Chondrocyte (in vitro differentiated cells): ENCODE results near the gene NPAS3. TPM values are rescaled to one million over a fixed set of nuclear protein-coding genes. Genes with fewer than 3 reads are reported as not detected.

Experiments
- DNase-seq: peaks from one replicate; pipeline ENCODE4 v3.0.0; 2021; ENCODE audit warnings: mixed read lengths, low spot score
- H3K27ac Mint-ChIP-seq: one replicate; pipeline ENCODE4 v1.8.0; 2021; ENCODE audit warnings: mild to moderate bottlenecking, moderate library complexity, mixed read lengths; ENCODE audit not compliant: unreplicated experiment
- H3K27me3 Mint-ChIP-seq: 2 replicates; pipeline ENCODE4 v1.8.0; 2021; ENCODE audit warnings: low read depth, mixed read lengths
- H3K36me3 Mint-ChIP-seq: 2 replicates; pipeline ENCODE4 v1.8.0; 2021; ENCODE audit warnings: low read depth, mixed read lengths
- H3K4me1 Mint-ChIP-seq: 2 replicates; pipeline ENCODE4 v1.8.0; 2021; ENCODE audit warnings: low read depth, mild to moderate bottlenecking, mixed read lengths
- H3K4me3 Mint-ChIP-seq: one replicate; pipeline ENCODE4 v1.8.0; 2021; ENCODE audit warnings: mild to moderate bottlenecking, moderate library complexity, mixed read lengths; ENCODE audit not compliant: unreplicated experiment
- H3K9me3 Mint-ChIP-seq: 2 replicates; pipeline ENCODE4 v1.8.0; 2021; ENCODE audit warnings: low read depth, mixed read lengths
- total RNA-seq: library from RNA; stranded (reverse); gene quantifications from 3 replicates; pipeline ENCODE4 v1.2.1, GENCODE V29; 2021
- TF ChIP-seq, protein P1 (sequence below): fragments of 200-600 bp; sonication (generic); IDR thresholded peaks from 2 replicates; pipeline ENCODE4 v1.5.0; 2021; ENCODE audit warnings: antibody characterized with exemption, mild to moderate bottlenecking, moderate library complexity

NPAS3 gene
- total RNA-seq, 1 donor from 2014 or later, result 2.6 TPM

DNA sequence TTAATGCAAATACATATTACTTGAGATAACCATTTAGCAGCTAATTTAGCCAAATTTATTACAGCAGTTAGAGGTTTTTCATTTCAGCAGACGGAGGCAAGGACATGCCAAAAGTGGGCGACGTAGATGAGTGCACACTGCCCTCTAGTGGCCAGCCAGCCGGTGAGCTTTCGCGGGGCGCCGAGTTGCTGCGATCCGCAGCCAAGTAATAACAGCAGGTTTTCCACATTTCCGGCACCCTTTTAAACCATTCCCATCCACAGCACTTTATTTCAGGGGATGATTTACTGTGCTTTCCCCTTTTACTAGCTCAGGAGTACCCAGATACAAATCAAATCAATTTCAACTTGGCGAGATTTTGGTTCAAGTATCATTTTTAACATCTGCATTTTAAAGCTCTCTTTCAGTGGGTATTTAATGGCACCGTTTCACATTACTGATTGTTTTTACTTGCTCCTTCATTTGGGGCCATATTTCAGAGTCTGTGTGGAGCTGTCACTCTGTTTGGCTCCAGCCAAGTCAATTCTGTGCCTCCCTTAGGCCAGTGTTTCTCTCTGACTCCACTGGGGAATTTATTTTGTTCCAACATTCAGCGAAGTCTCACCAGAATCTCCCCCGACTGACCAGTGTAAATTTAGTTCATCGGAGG, 854.2 kb downstream of the NPAS3 start:
- H3K4me3 Mint-ChIP-seq, result peak overlapping the region; percentile 59
- TF ChIP-seq, protein P1, sequence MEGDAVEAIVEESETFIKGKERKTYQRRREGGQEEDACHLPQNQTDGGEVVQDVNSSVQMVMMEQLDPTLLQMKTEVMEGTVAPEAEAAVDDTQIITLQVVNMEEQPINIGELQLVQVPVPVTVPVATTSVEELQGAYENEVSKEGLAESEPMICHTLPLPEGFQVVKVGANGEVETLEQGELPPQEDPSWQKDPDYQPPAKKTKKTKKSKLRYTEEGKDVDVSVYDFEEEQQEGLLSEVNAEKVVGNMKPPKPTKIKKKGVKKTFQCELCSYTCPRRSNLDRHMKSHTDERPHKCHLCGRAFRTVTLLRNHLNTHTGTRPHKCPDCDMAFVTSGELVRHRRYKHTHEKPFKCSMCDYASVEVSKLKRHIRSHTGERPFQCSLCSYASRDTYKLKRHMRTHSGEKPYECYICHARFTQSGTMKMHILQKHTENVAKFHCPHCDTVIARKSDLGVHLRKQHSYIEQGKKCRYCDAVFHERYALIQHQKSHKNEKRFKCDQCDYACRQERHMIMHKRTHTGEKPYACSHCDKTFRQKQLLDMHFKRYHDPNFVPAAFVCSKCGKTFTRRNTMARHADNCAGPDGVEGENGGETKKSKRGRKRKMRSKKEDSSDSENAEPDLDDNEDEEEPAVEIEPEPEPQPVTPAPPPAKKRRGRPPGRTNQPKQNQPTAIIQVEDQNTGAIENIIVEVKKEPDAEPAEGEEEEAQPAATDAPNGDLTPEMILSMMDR, result peak; percentile 97

DNA sequence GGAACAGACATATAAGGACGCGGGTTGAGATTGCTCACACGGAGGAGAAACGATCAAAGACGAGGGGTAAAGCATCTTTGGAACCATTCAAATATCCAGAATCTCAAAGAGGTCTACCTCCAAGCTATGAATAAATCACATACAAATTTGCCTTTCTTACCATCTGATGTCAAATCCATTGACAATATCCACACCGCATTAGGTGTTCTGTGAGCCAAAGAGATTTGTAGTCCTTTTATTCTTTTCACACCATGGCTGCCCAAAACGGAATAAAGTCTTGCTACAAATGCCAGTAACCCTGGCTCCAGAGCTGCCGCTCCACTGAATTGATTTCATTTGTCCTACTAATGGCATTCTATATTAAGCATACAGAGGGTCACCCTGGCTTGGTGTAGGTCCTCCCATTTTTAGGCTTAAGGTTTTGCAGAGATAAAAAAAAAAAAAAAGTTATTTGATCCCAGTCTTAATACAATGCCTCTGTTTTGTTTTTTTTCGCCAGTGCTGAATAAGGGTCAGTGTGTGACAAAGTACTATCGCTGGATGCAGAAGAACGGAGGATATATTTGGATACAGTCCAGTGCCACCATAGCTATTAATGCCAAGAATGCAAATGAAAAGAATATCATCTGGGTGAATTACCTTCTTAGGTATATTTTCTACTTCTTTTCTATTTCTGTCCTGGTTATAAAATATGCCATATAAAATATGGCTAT, 854.9 kb downstream of the NPAS3 start:
- no peak for DNase-seq
- H3K27me3 Mint-ChIP-seq, result no peaks in the 10 kb centered on the region

More for the DNA sequence above, 854.2 kb downstream of the NPAS3 start:
- Mint-ChIP-seq H3K9me3 (no peaks in the 10 kb centered on the region), H3K27me3 (no peaks in the 10 kb centered on the region), H3K4me1 (peaks cover 12% of the 10 kb centered on the region), H3K36me3 (no peaks in the 10 kb centered on the region), H3K27ac (no peak overlapping the region)
- no peak for DNase-seq

DNA sequence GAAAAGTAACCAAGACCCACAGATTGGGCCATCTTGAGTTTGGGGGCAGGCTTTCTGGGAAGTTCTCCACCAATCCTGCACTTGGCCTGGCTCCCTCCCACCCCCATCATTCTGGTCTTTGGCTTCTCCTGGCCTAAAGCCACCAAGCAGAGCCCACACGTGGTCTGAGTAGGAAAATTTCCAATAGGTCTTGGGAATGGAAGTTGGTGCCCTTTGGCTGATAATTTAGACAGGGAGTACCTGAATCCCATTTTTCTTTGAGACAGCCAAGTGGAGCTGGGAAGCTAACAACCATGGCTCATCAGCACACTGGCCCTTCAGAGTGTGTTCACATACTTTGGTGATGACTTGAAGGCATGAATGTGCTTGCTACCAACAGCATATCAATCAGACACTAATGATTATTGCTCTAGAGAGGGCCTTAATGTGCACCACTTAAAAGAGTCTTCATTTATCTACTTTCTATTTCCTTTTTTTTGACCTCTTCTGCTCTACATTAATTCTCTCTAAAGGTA, 856.2 kb downstream of the NPAS3 start:
- Mint-ChIP-seq H3K9me3 (no peaks in the 10 kb centered on the region), H3K4me3 (no peak overlapping the region), H3K36me3 (no peaks in the 10 kb centered on the region), H3K27ac (no peak overlapping the region), H3K27me3 (no peaks in the 10 kb centered on the region), H3K4me1 (peaks cover 12% of the 10 kb centered on the region)
- DNase-seq, result no peak
- TF ChIP-seq, protein P1, result no peak

More for the DNA sequence above, 854.9 kb downstream of the NPAS3 start:
- no peak overlapping the region for H3K4me3 Mint-ChIP-seq
- no peak overlapping the region for H3K27ac Mint-ChIP-seq
- peaks cover 12% of the 10 kb centered on the region for H3K4me1 Mint-ChIP-seq
- no peaks in the 10 kb centered on the region for H3K36me3 Mint-ChIP-seq
- H3K9me3 Mint-ChIP-seq, result no peaks in the 10 kb centered on the region
- TF ChIP-seq, protein P1, result no peak

DNA sequence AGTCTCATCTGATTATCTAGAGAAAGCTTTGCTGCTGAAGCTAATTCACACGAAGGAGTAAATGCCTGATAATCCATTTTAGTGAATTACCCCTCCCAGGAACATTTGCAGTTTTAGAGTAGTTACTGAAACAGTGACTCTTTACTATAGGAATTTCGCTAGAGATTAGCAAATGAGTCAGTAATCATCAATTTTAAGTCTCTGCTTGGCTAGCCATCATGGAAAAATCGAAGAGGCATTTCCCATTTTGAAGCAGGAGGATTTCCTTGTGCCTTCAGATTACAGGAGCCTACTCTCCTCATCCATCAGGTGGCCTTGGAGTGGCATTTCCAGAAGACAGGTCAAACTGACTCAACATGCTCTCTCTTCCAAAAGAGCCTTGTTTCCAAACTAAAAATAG, 857.7 kb downstream of the NPAS3 start:
- H3K27ac Mint-ChIP-seq, result no peak overlapping the region
- H3K4me1 Mint-ChIP-seq, result peaks cover 12% of the 10 kb centered on the region
- no peak overlapping the region for H3K4me3 Mint-ChIP-seq
- TF ChIP-seq, protein P1, result no peak
- no peaks in the 10 kb centered on the region for H3K27me3 Mint-ChIP-seq
- peaks cover 2% of the 10 kb centered on the region for H3K36me3 Mint-ChIP-seq
- no peak for DNase-seq
- H3K9me3 Mint-ChIP-seq, result no peaks in the 10 kb centered on the region

DNA sequence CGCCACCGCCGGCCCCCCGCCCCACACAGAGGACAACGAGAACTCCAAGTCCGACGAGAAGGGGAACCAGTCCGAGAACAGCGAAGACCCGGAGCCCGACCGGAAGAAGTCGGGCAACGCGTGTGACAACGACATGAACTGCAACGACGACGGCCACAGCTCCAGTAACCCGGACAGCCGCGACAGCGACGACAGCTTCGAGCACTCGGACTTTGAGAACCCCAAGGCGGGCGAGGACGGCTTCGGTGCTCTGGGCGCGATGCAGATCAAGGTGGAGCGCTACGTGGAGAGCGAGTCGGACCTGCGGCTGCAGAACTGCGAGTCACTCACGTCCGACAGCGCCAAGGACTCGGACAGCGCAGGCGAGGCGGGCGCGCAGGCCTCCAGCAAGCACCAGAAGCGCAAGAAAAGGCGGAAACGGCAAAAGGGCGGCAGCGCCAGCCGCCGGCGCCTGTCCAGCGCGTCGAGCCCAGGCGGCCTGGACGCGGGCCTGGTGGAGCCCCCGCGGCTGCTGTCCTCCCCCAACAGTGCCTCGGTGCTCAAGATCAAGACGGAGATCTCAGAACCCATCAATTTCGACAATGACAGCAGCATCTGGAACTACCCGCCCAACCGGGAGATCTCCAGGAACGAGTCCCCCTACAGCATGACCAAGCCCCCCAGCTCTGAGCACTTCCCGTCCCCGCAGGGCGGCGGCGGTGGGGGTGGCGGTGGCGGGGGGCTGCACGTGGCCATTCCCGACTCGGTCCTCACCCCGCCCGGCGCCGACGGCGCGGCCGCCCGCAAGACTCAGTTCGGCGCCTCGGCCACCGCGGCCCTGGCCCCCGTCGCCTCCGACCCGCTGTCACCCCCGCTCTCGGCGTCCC, 861.3 kb downstream of the NPAS3 start:
- no peak overlapping the region for H3K27ac Mint-ChIP-seq
- H3K9me3 Mint-ChIP-seq, result no peaks in the 10 kb centered on the region
- no peak overlapping the region for H3K4me3 Mint-ChIP-seq
- TF ChIP-seq, protein P1, result no peak
- H3K36me3 Mint-ChIP-seq, result peaks cover 2% of the 10 kb centered on the region
- peak; percentile 93 for DNase-seq
- no peaks in the 10 kb centered on the region for H3K4me1 Mint-ChIP-seq
- H3K27me3 Mint-ChIP-seq, result no peaks in the 10 kb centered on the region
